CD14-positive monocyte (primary cell): ENCODE results near the gene TOM1. TPM values are rescaled to one million over a fixed set of nuclear protein-coding genes. Genes with fewer than 3 reads are reported as not detected.

Source experiments
- DNase-seq, 3 donors: peaks; one replicate each; pipeline ENCODE4 v3.0.0-alpha.2; 2011 to 2022
- H2AFZ ChIP-seq: 2 replicates; pipeline ENCODE4 v1.6.0; 2012; ENCODE audit warnings: mild to moderate bottlenecking, low read depth, low read length, inconsistent platforms; ENCODE audit not compliant: insufficient read depth, poor library complexity, severe bottlenecking
- H3K27ac ChIP-seq, 2 donors: 1 replicate in 1 of 2; 2 replicates in 1 of 2; pipeline ENCODE4 v1.5.1; 2012 to 2013; ENCODE audit warnings: low read length in 2 of 2, control low read depth in 1 of 2, inconsistent platforms in 1 of 2, low read depth in 1 of 2, mild to moderate bottlenecking in 1 of 2
- H3K27me3 ChIP-seq, 2 donors: one replicate each; pipeline versions ENCODE4 v1.6.0 to v1.6.1; 2011 to 2013; ENCODE audit warnings: low read length in 2 of 2; ENCODE audit not compliant: control insufficient read depth in 2 of 2, insufficient read depth in 2 of 2
- H3K36me3 ChIP-seq, 2 donors: replicated peaks in 1 of 2; 1 replicate in 1 of 2; 2 replicates in 1 of 2; pipeline versions ENCODE4 v1.5.1 to v1.6.1; 2012 to 2013; ENCODE audit warnings: low read length in 2 of 2, control low read depth in 1 of 2, inconsistent platforms in 1 of 2, mild to moderate bottlenecking in 1 of 2; ENCODE audit not compliant: insufficient read depth in 2 of 2, control insufficient read depth in 1 of 2
- H3K4me1 ChIP-seq, 2 donors: 1 replicate in 1 of 2; 2 replicates in 1 of 2; pipeline versions ENCODE4 v1.5.1 to v1.6.1; 2012 to 2013; ENCODE audit warnings: low read length in 2 of 2, control low read depth in 1 of 2, inconsistent platforms in 1 of 2, mild to moderate bottlenecking in 1 of 2, moderate library complexity in 1 of 2; ENCODE audit not compliant: insufficient read depth in 2 of 2, control insufficient read depth in 1 of 2
- H3K4me2 ChIP-seq: replicated peaks from 2 replicates; pipeline ENCODE3; 2012; ENCODE audit warnings: low read length, moderate library complexity, mild to moderate bottlenecking; ENCODE audit not compliant: poor library complexity, severe bottlenecking; ENCODE audit errors: extremely low read depth
- H3K4me3 ChIP-seq, 3 experiments: fragments of 200-600 bp in 1 of 3; sonication (generic) in 1 of 3; replicated peaks in 1 of 3; 1 replicate in 2 of 3; 2 replicates in 1 of 3; pipeline ENCODE4 v1.5.1; 2011 to 2013; ENCODE audit warnings: low read length in 3 of 3, mild to moderate bottlenecking in 3 of 3, control low read depth in 2 of 3, low read depth in 2 of 3, inconsistent platforms in 1 of 3, moderate library complexity in 1 of 3
- H3K79me2 ChIP-seq: 2 replicates; pipeline ENCODE4 v1.6.0; 2012; ENCODE audit warnings: mild to moderate bottlenecking, control low read depth, inconsistent platforms, low read length, moderate library complexity; ENCODE audit not compliant: insufficient read depth
- H3K9ac ChIP-seq: 2 replicates; pipeline ENCODE4 v1.6.0; 2017; ENCODE audit warnings: low read length, mild to moderate bottlenecking; ENCODE audit not compliant: insufficient read depth, poor library complexity, severe bottlenecking
- H3K9me3 ChIP-seq, 2 donors: replicated peaks in 1 of 2; 1 replicate in 1 of 2; 2 replicates in 1 of 2; pipeline versions ENCODE4 v1.5.1 to v1.6.1; 2012 to 2013; ENCODE audit warnings: low read length in 2 of 2, control low read depth in 1 of 2; ENCODE audit not compliant: control insufficient read depth in 1 of 2, insufficient read depth in 1 of 2
- H4K20me1 ChIP-seq: 2 replicates; pipeline ENCODE4 v1.6.0; 2012; ENCODE audit warnings: mild to moderate bottlenecking, low read length, control low read depth, moderate library complexity; ENCODE audit not compliant: insufficient read depth
- H3K27ac Mint-ChIP-seq, 7 donors: one replicate each; pipeline ENCODE4 v1.8.0; 2020; ENCODE audit warnings: mild to moderate bottlenecking in 7 of 7, mixed read lengths in 7 of 7, moderate library complexity in 6 of 7, inconsistent platforms in 2 of 7
- H3K27me3 Mint-ChIP-seq, 3 donors: one replicate each; pipeline ENCODE4 v1.8.0; 2021 to 2022; ENCODE audit warnings: low read depth in 3 of 3, mild to moderate bottlenecking in 3 of 3, mixed read lengths in 3 of 3, moderate library complexity in 3 of 3, inconsistent platforms in 1 of 3
- H3K36me3 Mint-ChIP-seq, 2 donors: one replicate each; pipeline ENCODE4 v1.8.0; 2020; ENCODE audit warnings: mixed read lengths in 2 of 2, inconsistent platforms in 1 of 2, mild to moderate bottlenecking in 1 of 2
- H3K4me1 Mint-ChIP-seq: one replicate; pipeline ENCODE4 v1.8.0; 2020; ENCODE audit warnings: mild to moderate bottlenecking, mixed read lengths
- H3K4me3 Mint-ChIP-seq, 2 donors: one replicate each; pipeline ENCODE4 v1.8.0; 2020; ENCODE audit warnings: mild to moderate bottlenecking in 2 of 2, mixed read lengths in 2 of 2, moderate library complexity in 1 of 2
- H3K9me3 Mint-ChIP-seq, 7 donors: one replicate each; pipeline ENCODE4 v1.8.0; 2020 to 2022; ENCODE audit warnings: mixed read lengths in 7 of 7, mild to moderate bottlenecking in 6 of 7, moderate library complexity in 6 of 7, inconsistent platforms in 2 of 7
- CTCF ChIP-seq: fragments of 200-600 bp; IDR thresholded peaks from one replicate; pipeline ENCODE4 v1.8.0; 2022; ENCODE audit warnings: antibody characterized with exemption, mild to moderate bottlenecking
- WGBS: methylation state at CpG from one replicate; pipeline ENCODE4 v1.1.5; 2013; ENCODE audit warnings: missing lambda C conversion rate; ENCODE audit not compliant: insufficient coverage; 5-methylcytosine and 5-hydroxymethylcytosine counted together
- intact Hi-C, 2 donors: fragments of 100-400 bp; cut with micrococcal nuclease; formaldehyde crosslinking; loops; one replicate each; pipeline versions ENCODE4 v1.15.0 to v1.15.1; 2023
- polyA plus RNA-seq, 3 donors: library from polyadenylated mRNA; depleted of rRNA in 1 of 3; unstranded in 2 of 3; stranded (reverse) in 1 of 3; fragments of 300-500 nt in 2 of 3; fragments of >200 nt in 1 of 3; fragmentation: Illumina TruSeq in 2 of 3; gene quantifications; 1 replicate in 2 of 3; 2 replicates in 1 of 3; pipeline ENCODE4 v1.2.3, GENCODE V29; 2012 to 2021

Gene TOM1
- polyA plus RNA-seq, 3 donors, result 80.5 to 167 (median 120) TPM

GRCh38 chr22:35310556-35311550 lies 11.2 kb downstream of the TOM1 start:
- no peak overlapping the region for H2AFZ ChIP-seq
- no peaks in the 10 kb centered on the region for H3K27me3 ChIP-seq
- Mint-ChIP-seq H3K27me3 (peaks cover 0 to 2% (median 0%) of the 10 kb centered on the region in 3 donors), H3K4me1 (peaks cover 58% of the 10 kb centered on the region), H3K27ac (peak overlapping the region in 4 of 7 donors; percentile 34 to 95 (median 49)), H3K4me3 (no peak overlapping the region), H3K36me3 (peaks cover 82 to 84% of the 10 kb centered on the region in 2 donors), H3K9me3 (peaks cover 0 to 3% (median 0%) of the 10 kb centered on the region in 7 donors)
- intact Hi-C loops, result no loop called here
- no peak overlapping the region for H3K9ac ChIP-seq
- H3K27ac ChIP-seq, result no peak overlapping the region
- peaks cover 30 to 43% of the 10 kb centered on the region in 2 donors for H3K4me1 ChIP-seq
- no peak overlapping the region for H3K4me3 ChIP-seq
- H3K4me2 ChIP-seq, result no peak overlapping the region
- WGBS, result 95% methylated on average over 13 of the region's 18 CpGs
- TF ChIP-seq CTCF, result no peak
- no peaks in the 10 kb centered on the region for H3K9me3 ChIP-seq
- no peak for DNase-seq
- H3K79me2 ChIP-seq, result peaks cover 100% of the 10 kb centered on the region
- H3K36me3 ChIP-seq, result peaks cover 28 to 71% of the 10 kb centered on the region in 2 donors
- H4K20me1 ChIP-seq, result peaks cover 100% of the 10 kb centered on the region

- no peak for TF ChIP-seq CTCF
- Histone ChIP-seq H3K4me1 (peaks cover 24 to 35% of the 10 kb centered on the region in 2 donors), H3K27ac (no peak overlapping the region), H2AFZ (no peak overlapping the region), H3K9ac (no peak overlapping the region), H3K9me3 (no peaks in the 10 kb centered on the region), H3K27me3 (no peaks in the 10 kb centered on the region), H3K4me3 (no peak overlapping the region), H3K4me2 (no peak overlapping the region), H3K36me3 (peaks cover 31 to 72% of the 10 kb centered on the region in 2 donors), H3K79me2 (peaks cover 100% of the 10 kb centered on the region), H4K20me1 (peaks cover 100% of the 10 kb centered on the region)
- Mint-ChIP-seq H3K36me3 (peaks cover 81 to 83% of the 10 kb centered on the region in 2 donors), H3K4me1 (peaks cover 52% of the 10 kb centered on the region), H3K27me3 (peaks cover 0 to 2% (median 0%) of the 10 kb centered on the region in 3 donors), H3K27ac (peak overlapping the region in 3 of 7 donors; percentile 10 to 95 (median 76)), H3K4me3 (no peak overlapping the region), H3K9me3 (peaks cover 0 to 3% (median 0%) of the 10 kb centered on the region in 7 donors)
- intact Hi-C loops, result no loop called here
- 98% methylated on average over 5 of the region's 8 CpGs for WGBS
- DNase-seq, result no peak
Observed at GRCh38 chr22:35311551-35311999, 11.9 kb downstream of the TOM1 start.
